Hematopoietic multipotent progenitor cell treated with erythropoietin and hydrocortisone succinate and interleukin-3 and kit ligand, for 4 days (in vitro differentiated cells): ENCODE results near the gene ANK3.

ENCODE experiments used
- DNase-seq: peaks from one replicate; pipeline ENCODE4 v3.0.0-alpha.2; 2015

ANK3 gene

GRCh38 chr10:60169111-60169510 is 220.6 kb downstream of the ANK3 start:
- DNase-seq = no peak

- DNase-seq = no peak
These were observed 222.6 kb downstream of the ANK3 start for GRCh38 chr10:60167050-60167449.

- no peak for DNase-seq
These were observed 225.9 kb downstream of the ANK3 start for GRCh38 chr10:60163786-60164185.

GRCh38 chr10:60162631-60163030 is 227.0 kb downstream of the ANK3 start:
- no peak for DNase-seq

- DNase-seq = no peak
These were observed 233.6 kb downstream of the ANK3 start for GRCh38 chr10:60155943-60156683.

- DNase-seq = no peak
These were observed 234.4 kb downstream of the ANK3 start for GRCh38 chr10:60155099-60155877.

- DNase-seq = no peak
These were observed 240.7 kb downstream of the ANK3 start for GRCh38 chr10:60149003-60149402.

GRCh38 chr10:60148266-60148840 is 241.3 kb downstream of the ANK3 start:
- no peak for DNase-seq

- DNase-seq = no peak
These were observed 242.0 kb downstream of the ANK3 start for GRCh38 chr10:60147576-60148265.

- no peak for DNase-seq
These were observed 242.7 kb downstream of the ANK3 start for GRCh38 chr10:60147025-60147424.

GRCh38 chr10:60144099-60144498 is 245.6 kb downstream of the ANK3 start:
- no peak for DNase-seq

GRCh38 chr10:60142736-60143135 is 246.9 kb downstream of the ANK3 start:
- DNase-seq = no peak

- DNase-seq = no peak
These were observed 247.6 kb downstream of the ANK3 start for GRCh38 chr10:60141896-60142559.

- DNase-seq = no peak
These were observed 248.7 kb downstream of the ANK3 start for GRCh38 chr10:60140651-60141632.

- DNase-seq = no peak
These were observed 249.7 kb downstream of the ANK3 start for GRCh38 chr10:60139798-60140566.

GRCh38 chr10:60139290-60139689 is 250.4 kb downstream of the ANK3 start:
- DNase-seq = no peak

- no peak for DNase-seq
These were observed 250.8 kb downstream of the ANK3 start for GRCh38 chr10:60138842-60139241.

GRCh38 chr10:60138026-60138425 is 251.6 kb downstream of the ANK3 start:
- no peak for DNase-seq

GRCh38 chr10:60137292-60137992 is 252.2 kb downstream of the ANK3 start:
- DNase-seq = no peak

- DNase-seq = no peak
These were observed 254.7 kb downstream of the ANK3 start for GRCh38 chr10:60135020-60135419.
